Activated naive CD8-positive, alpha-beta T cell treated with anti-CD3 and anti-CD28 coated beads for 36 hours (primary cell): Measurements from ENCODE around the gene CUEDC2. TPM values are rescaled to one million over a fixed set of nuclear protein-coding genes. Genes with fewer than 3 reads are reported as not detected.

ENCODE experiments used
- DNase-seq: peaks from one replicate; pipeline ENCODE4 v3.0.0; 2021
- H3K27ac Mint-ChIP-seq: one replicate; pipeline ENCODE4 v1.8.0; 2022; ENCODE audit warnings: mild to moderate bottlenecking, moderate library complexity, mixed read lengths
- H3K27me3 Mint-ChIP-seq: one replicate; pipeline ENCODE4 v1.8.0; 2022; ENCODE audit warnings: mild to moderate bottlenecking, mixed read lengths
- H3K36me3 Mint-ChIP-seq: one replicate; pipeline ENCODE4 v1.8.0; 2021; ENCODE audit warnings: mild to moderate bottlenecking, mixed read lengths
- H3K4me1 Mint-ChIP-seq: one replicate; pipeline ENCODE4 v1.8.0; 2021; ENCODE audit warnings: mixed read lengths
- H3K4me3 Mint-ChIP-seq: one replicate; pipeline ENCODE4 v1.8.0; 2022; ENCODE audit warnings: mild to moderate bottlenecking, moderate library complexity, mixed read lengths
- H3K9me3 Mint-ChIP-seq: one replicate; pipeline ENCODE4 v1.8.0; 2022; ENCODE audit warnings: mixed read lengths
- total RNA-seq, 2 experiments: library from RNA; stranded (reverse); gene quantifications; one replicate each; pipeline ENCODE4 v1.2.3, GENCODE V29; 2021

CUEDC2 gene
- total RNA-seq, 2 experiments from 2014 or later = 66.3 to 73.8 TPM

- Mint-ChIP-seq H3K4me1 (peaks cover 41% of the 10 kb centered on the region), H3K27ac (peak overlapping the region; percentile 42), H3K36me3 (no peaks in the 10 kb centered on the region), H3K4me3 (peak overlapping the region; percentile 62), H3K9me3 (no peaks in the 10 kb centered on the region), H3K27me3 (peaks cover 16% of the 10 kb centered on the region)
- no peak for DNase-seq
Measured at GRCh38 chr10:102411341-102412255, 20.8 kb downstream of the CUEDC2 start.

GRCh38 chr10:102410429-102411073 lies 21.8 kb downstream of the CUEDC2 start:
- H3K36me3 Mint-ChIP-seq = peaks cover 1% of the 10 kb centered on the region
- peak overlapping the region; percentile 65 for H3K27ac Mint-ChIP-seq
- H3K9me3 Mint-ChIP-seq = no peaks in the 10 kb centered on the region
- H3K4me3 Mint-ChIP-seq = peak overlapping the region; percentile 75
- peaks cover 49% of the 10 kb centered on the region for H3K4me1 Mint-ChIP-seq
- DNase-seq = peak; percentile 71
- H3K27me3 Mint-ChIP-seq = peaks cover 12% of the 10 kb centered on the region

- H3K9me3 Mint-ChIP-seq = no peaks in the 10 kb centered on the region
- H3K4me3 Mint-ChIP-seq = peak overlapping the region; percentile 75
- H3K27me3 Mint-ChIP-seq = peaks cover 11% of the 10 kb centered on the region
- peak overlapping the region; percentile 65 for H3K27ac Mint-ChIP-seq
- no peak for DNase-seq
- H3K36me3 Mint-ChIP-seq = peaks cover 1% of the 10 kb centered on the region
- peaks cover 50% of the 10 kb centered on the region for H3K4me1 Mint-ChIP-seq
Measured at GRCh38 chr10:102409604-102410428, 22.6 kb downstream of the CUEDC2 start.

GRCh38 chr10:102408728-102409603 lies 23.4 kb downstream of the CUEDC2 start:
- DNase-seq = peak; percentile 88
- peak overlapping the region; percentile 65 for H3K27ac Mint-ChIP-seq
- no peaks in the 10 kb centered on the region for H3K9me3 Mint-ChIP-seq
- H3K4me3 Mint-ChIP-seq = peak overlapping the region; percentile 75
- peaks cover 7% of the 10 kb centered on the region for H3K27me3 Mint-ChIP-seq
- peaks cover 50% of the 10 kb centered on the region for H3K4me1 Mint-ChIP-seq
- peaks cover 1% of the 10 kb centered on the region for H3K36me3 Mint-ChIP-seq

- DNase-seq = no peak
- Mint-ChIP-seq H3K4me1 (peaks cover 50% of the 10 kb centered on the region), H3K27me3 (peaks cover 7% of the 10 kb centered on the region), H3K9me3 (no peaks in the 10 kb centered on the region), H3K36me3 (peaks cover 1% of the 10 kb centered on the region), H3K27ac (peak overlapping the region; percentile 0), H3K4me3 (peak overlapping the region; percentile 70)
Measured at GRCh38 chr10:102408131-102408727, 24.1 kb downstream of the CUEDC2 start.

GRCh38 chr10:102407425-102408130 lies 24.8 kb downstream of the CUEDC2 start:
- H3K27me3 Mint-ChIP-seq = peaks cover 7% of the 10 kb centered on the region
- H3K4me1 Mint-ChIP-seq = peaks cover 44% of the 10 kb centered on the region
- peak overlapping the region; percentile 22 for H3K27ac Mint-ChIP-seq
- no peak overlapping the region for H3K4me3 Mint-ChIP-seq
- H3K36me3 Mint-ChIP-seq = peaks cover 1% of the 10 kb centered on the region
- H3K9me3 Mint-ChIP-seq = no peaks in the 10 kb centered on the region
- no peak for DNase-seq

- no peak overlapping the region for H3K4me3 Mint-ChIP-seq
- peak overlapping the region; percentile 74 for H3K27ac Mint-ChIP-seq
- H3K27me3 Mint-ChIP-seq = peaks cover 7% of the 10 kb centered on the region
- H3K4me1 Mint-ChIP-seq = peaks cover 41% of the 10 kb centered on the region
- H3K9me3 Mint-ChIP-seq = no peaks in the 10 kb centered on the region
- no peak for DNase-seq
- H3K36me3 Mint-ChIP-seq = peaks cover 5% of the 10 kb centered on the region
Measured at GRCh38 chr10:102406815-102407214, 25.6 kb downstream of the CUEDC2 start.

GRCh38 chr10:102405632-102406031 lies 26.7 kb downstream of the CUEDC2 start:
- peak overlapping the region; percentile 61 for H3K27ac Mint-ChIP-seq
- peaks cover 8% of the 10 kb centered on the region for H3K36me3 Mint-ChIP-seq
- H3K4me1 Mint-ChIP-seq = peaks cover 33% of the 10 kb centered on the region
- no peaks in the 10 kb centered on the region for H3K9me3 Mint-ChIP-seq
- H3K4me3 Mint-ChIP-seq = no peak overlapping the region
- peaks cover 3% of the 10 kb centered on the region for H3K27me3 Mint-ChIP-seq
- no peak for DNase-seq

GRCh38 chr10:102405108-102405571 lies 27.2 kb downstream of the CUEDC2 start:
- H3K27me3 Mint-ChIP-seq = peaks cover 3% of the 10 kb centered on the region

GRCh38 chr10:102404361-102405107 lies 27.8 kb downstream of the CUEDC2 start:
- peaks cover 3% of the 10 kb centered on the region for H3K27me3 Mint-ChIP-seq
- DNase-seq = no peak
- H3K4me1 Mint-ChIP-seq = peaks cover 37% of the 10 kb centered on the region
- peak overlapping the region; percentile 6 for H3K4me3 Mint-ChIP-seq
- no peaks in the 10 kb centered on the region for H3K9me3 Mint-ChIP-seq
- peaks cover 19% of the 10 kb centered on the region for H3K36me3 Mint-ChIP-seq
- peak overlapping the region; percentile 34 for H3K27ac Mint-ChIP-seq

More at GRCh38 chr10:102405108-102405571, 27.2 kb downstream of the CUEDC2 start:
- H3K27ac Mint-ChIP-seq = peak overlapping the region; percentile 61
- H3K36me3 Mint-ChIP-seq = peaks cover 13% of the 10 kb centered on the region
- H3K4me3 Mint-ChIP-seq = no peak overlapping the region
- H3K9me3 Mint-ChIP-seq = no peaks in the 10 kb centered on the region
- H3K4me1 Mint-ChIP-seq = peaks cover 37% of the 10 kb centered on the region
- no peak for DNase-seq

GRCh38 chr10:102403115-102403514 lies 29.3 kb downstream of the CUEDC2 start:
- no peak for DNase-seq
- Mint-ChIP-seq H3K4me3 (no peak overlapping the region), H3K27ac (peak overlapping the region; percentile 48), H3K36me3 (peaks cover 29% of the 10 kb centered on the region), H3K27me3 (peaks cover 3% of the 10 kb centered on the region), H3K4me1 (peaks cover 41% of the 10 kb centered on the region), H3K9me3 (no peaks in the 10 kb centered on the region)

- H3K4me1 Mint-ChIP-seq = peaks cover 41% of the 10 kb centered on the region
- no peak overlapping the region for H3K27ac Mint-ChIP-seq
- peaks cover 35% of the 10 kb centered on the region for H3K36me3 Mint-ChIP-seq
- H3K9me3 Mint-ChIP-seq = no peaks in the 10 kb centered on the region
- no peak overlapping the region for H3K4me3 Mint-ChIP-seq
- DNase-seq = no peak
- H3K27me3 Mint-ChIP-seq = peaks cover 3% of the 10 kb centered on the region
Measured at GRCh38 chr10:102402512-102402896, 29.9 kb downstream of the CUEDC2 start.
